ENCODE results near the gene LYPLA2.
"Not testable (repeated sequence)": the region's sequence is repeated elsewhere in the genome, so short reads cannot be mapped to it uniquely, and the experiment has no call there.

Gene LYPLA2

GRCh38 chr1:23779826-23780371, 11.0 kb upstream of the LYPLA2 start:
- no peak for DNase-seq (ENCODE audit: low spot score)

GRCh38 chr1:23783141-23783540, 7.8 kb upstream of the LYPLA2 start:
- not testable (repeated sequence) for DNase-seq (ENCODE audit: low spot score)

GRCh38 chr1:23784846-23785245, 6.1 kb upstream of the LYPLA2 start:
- DNase-seq (ENCODE audit: low spot score): no peak

GRCh38 chr1:23787701-23788100, 3.2 kb upstream of the LYPLA2 start:
- no peak for DNase-seq (ENCODE audit: low spot score)

GRCh38 chr1:23788695-23789094, 2.2 kb upstream of the LYPLA2 start:
- no peak for DNase-seq (ENCODE audit: low spot score)

DNA sequence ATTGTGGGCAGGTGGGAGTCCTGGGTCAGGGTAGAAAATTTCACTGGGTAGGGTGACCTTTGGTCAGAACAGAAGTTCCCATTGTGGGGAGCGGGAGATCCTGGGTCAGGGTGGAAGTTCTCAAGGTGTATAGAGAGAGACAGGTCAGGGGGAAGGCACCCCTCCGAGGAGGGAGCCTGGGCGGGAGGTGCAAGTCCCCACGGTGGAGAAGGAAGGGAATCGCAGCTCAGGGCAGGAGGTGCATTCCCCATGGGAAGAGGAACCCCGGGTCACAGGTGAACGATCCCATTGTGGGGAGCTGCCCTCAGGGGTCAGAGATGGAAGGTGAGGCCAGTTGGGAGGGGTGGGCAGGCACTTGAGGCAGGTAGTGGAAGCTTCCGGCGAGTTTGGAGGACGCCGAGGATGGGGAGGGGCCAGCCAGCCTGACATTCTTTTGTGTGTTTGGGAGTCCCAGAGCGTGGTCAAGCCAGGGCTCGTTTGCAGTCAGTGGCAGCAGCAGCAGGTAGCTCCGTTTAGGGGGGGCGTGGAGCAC, 637 bp downstream of the LYPLA2 start:
- DNase-seq (ENCODE audit: low spot score): peak; percentile 22

GRCh38 chr1:23792151-23792945, 1.4 kb downstream of the LYPLA2 start:
- no peak for DNase-seq (ENCODE audit: low spot score)

DNA sequence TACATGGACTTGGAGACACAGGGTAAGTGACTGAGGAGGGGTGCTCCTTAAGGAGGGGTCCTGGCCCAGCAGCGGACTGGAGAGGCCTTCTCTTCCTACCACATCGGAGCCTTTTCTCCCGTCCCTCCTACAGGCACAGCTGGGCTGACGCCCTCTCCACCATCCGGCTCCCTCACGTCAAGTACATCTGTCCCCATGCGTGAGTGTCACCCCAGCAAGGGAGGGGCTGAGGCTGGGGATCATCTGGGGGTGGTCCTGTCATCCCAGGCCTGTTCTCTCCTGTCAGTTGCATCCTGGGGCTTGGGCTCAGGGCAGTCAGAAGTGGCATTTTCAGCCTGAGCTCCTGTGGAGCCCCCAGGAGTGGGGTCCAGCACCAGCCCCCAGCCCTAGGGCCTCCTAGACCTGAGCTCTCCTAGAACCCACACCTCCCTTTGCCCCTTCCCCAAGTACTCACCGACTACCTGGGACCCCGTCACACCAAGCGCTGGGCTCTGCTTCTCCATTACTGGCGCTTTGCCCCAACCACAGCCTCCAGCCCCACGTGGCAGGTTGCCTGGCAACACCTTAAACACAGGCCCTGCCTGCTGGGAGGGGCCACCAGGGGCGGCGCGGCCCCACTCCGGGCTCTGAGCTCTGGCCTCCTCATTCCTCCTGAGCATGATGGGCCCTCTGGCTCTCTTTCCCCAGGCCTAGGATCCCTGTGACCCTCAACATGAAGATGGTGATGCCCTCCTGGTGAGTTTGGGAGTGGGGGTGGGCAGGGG, 2.3 kb downstream of the LYPLA2 start:
- DNase-seq (ENCODE audit: low spot score): peak; percentile 63

- DNase-seq (ENCODE audit: low spot score): no peak
These were observed 3.2 kb downstream of the LYPLA2 start for GRCh38 chr1:23793861-23794731.

DNA sequence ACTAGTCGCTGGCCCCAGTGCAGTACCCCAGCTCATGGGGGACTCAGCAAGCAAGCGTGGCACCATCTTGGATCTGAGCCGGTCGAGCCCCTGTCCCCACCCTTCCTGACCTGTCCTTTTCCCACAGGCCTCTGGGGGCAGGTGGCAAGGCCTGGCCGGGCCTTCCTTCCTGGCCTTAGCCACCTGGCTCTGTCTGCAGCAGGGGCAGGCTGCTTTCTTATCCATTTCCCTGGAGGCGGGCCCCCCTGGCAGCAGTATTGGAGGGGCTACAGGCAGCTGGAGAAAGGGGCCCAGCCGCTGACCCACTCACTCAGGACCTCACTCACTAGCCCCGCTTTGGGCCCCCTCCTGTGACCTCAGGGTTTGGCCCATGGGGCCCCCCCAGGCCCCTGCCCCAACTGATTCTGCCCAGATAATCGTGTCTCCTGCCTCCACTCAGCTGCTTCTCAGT, 3.8 kb downstream of the LYPLA2 start:
- DNase-seq (ENCODE audit: low spot score): not testable (repeated sequence)

- no peak for DNase-seq (ENCODE audit: low spot score)
These were observed 4.9 kb downstream of the LYPLA2 start for GRCh38 chr1:23795676-23796465.

- DNase-seq (ENCODE audit: low spot score): no peak
These were observed 5.7 kb downstream of the LYPLA2 start for GRCh38 chr1:23796466-23797271.

- no peak for DNase-seq (ENCODE audit: low spot score)
These were observed 6.8 kb downstream of the LYPLA2 start for GRCh38 chr1:23797478-23798448.

DNA sequence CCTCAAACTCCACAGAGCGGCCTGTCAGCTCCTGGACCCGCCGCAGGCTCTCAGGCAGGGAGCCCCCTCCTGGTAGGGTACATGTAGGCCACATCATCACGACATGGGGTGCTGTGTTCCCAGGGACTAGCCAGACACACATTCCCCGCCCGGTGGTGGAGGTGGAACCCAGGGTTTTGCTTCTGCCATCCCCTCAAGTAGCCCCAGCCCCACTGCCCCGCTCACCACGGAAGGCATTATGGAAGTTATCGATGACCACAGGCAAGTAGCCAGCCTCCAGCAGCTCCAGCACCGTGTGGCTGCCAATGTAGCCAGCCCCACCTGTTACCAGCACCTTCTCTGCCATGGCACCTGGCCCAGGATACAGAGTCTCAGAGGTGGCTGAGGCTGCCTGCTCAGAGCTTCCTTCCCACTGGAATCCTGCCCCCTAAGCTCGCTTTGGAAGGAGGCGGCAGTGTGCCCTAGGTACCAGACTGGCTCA, 7.8 kb downstream of the LYPLA2 start:
- DNase-seq (ENCODE audit: low spot score): no peak

- no peak for DNase-seq (ENCODE audit: low spot score)
These were observed 8.3 kb downstream of the LYPLA2 start for GRCh38 chr1:23799255-23799569.

GRCh38 chr1:23799570-23800399, 8.8 kb downstream of the LYPLA2 start:
- peak; percentile 41 for DNase-seq (ENCODE audit: low spot score)

DNA sequence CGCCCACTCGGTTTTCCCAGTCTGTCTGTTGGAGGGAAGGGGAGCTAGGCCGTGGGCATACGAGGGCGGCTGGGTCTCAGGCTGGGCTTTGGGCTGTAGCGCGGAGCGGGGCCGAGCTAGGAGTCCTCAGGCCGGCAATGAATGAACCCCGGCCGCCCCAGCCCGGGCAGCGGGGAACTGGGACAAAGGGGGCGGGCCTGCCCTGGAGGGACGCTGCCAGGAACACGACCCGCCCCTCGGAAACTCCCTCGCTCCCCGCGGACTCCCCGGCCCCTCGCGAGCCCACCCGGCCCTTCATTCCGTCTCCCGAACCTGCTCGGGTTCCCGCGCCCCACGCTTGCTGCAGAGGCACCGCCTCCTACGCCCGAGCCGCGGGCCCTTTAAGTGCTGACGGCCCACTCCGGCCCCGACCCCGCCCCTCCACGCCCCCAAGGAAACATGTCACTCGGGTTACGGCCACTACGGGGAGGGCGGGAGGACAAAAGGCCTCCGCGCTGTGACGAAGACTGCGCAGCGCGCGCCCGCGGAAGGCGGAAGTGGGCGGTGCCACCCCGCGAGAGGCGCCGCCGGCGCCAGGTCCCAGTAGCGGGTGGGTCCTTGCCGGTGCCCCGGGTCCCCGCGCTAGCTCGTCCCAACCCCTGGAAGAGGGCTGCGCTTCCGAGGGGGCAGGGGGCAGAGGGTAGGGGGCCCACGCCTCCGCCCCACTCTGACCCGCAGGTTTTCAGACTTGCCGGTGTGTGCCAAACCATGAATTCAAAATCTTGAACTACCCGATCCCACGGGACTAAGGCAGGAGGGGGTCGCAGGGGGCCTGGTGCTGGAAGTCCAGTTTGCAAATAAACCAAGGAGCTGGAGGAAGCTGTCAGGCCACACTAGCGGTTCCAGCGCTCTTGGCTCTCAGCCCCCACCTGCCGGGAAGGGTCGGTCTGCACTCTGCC, 9.7 kb downstream of the LYPLA2 start, which contains the start of gene GALE:
Gene GALE (minus strand): TSS at position 355 of the 938 bp plus-strand sequence. CDS start 1,747 bp downstream, outside the sequence.
- peak; percentile 97 for DNase-seq (ENCODE audit: low spot score)
